ENCODE measurements around the gene TEKT3.

Gene TEKT3

DNA sequence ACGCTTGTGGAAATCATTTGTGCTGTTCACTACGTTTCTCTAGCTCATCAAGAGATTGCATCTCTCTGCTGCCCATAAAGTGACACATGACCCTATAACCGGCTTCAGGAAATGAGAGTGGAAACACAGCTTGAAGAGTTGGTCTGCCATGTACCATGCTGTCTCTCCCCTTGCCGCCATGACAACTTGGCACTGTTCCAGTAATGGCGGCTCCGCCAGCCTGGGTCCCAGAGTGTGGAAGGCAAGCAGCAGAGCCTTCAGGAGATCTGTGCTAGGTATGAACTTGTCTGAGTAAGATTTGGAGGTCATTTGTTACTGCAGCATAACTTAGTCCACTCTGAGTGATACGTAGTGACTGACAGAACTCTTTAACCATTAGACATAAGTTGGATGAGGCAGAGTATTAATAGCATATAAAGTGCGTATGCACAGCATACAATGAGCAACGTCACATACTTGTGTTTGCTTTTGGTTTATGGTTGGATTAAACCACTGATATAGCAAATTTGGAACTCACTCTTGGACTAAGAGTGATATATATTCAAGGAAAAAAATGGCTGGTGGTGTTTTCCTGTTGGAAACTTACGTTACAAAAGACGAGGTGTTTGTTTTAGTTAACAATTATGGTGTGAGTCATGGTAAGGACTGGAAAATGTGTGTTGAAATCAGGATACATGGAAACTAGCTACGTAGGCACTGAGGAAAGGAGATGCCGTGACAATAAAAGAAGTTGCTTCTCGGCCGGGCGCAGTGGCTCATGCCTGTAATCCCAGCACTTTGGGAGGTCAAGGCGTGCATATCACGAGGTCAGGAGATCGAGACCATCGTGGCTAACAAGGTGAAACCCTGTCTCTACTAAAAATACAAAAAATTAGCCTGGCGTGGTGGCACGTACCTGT, 51.9 kb downstream of the TEKT3 start:
- DNase-seq, result no peak

- DNase-seq, result no peak
Observed at GRCh38 chr17:15288859-15289258, 52.5 kb downstream of the TEKT3 start.

GRCh38 chr17:15287538-15288267, 53.7 kb downstream of the TEKT3 start:
- no peak for DNase-seq

DNA sequence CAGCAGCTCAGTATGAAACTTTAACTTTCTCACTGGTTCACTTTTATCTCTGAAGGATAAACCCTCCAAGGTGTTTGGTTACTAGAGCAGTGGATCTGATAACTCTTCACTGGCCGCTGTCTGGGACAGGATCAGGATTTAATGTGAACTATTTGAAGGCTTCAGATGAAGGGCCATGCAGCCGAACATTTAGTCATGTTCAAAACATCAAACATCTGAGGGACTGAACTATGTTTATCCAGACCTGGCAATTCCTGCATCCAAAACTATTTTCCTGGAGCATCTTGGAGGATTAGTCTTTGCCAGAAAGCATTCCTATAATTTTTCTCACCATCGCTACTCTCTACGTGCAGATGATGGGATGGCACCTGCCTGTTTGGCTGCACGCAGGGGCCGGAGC, 55.9 kb downstream of the TEKT3 start:
- DNase-seq, result no peak

DNA sequence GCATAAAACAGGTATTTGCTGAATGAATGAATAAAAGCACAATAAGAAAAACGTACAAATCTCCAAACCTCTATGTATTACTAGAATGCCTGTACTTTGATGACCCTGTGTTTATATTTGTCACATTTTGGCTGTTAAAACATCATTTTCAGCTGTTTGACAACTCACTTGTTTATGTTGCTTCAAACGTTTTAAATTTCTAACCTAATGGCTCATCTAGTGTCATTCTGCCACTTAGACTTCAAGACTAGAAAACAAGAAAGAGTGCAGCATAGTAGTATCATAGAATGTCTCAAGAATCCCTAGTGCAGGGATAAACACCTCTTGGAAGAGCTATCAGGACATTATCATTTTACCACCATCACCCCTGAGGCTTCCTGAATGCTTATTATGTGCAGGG, 56.9 kb downstream of the TEKT3 start:
- no peak for DNase-seq

GRCh38 chr17:15284107-15284506, 57.3 kb downstream of the TEKT3 start:
- DNase-seq, result no peak

GRCh38 chr17:15281909-15282308, 59.5 kb downstream of the TEKT3 start:
- no peak for DNase-seq

GRCh38 chr17:15278924-15279477, 62.4 kb downstream of the TEKT3 start:
- DNase-seq, result no peak

DNA sequence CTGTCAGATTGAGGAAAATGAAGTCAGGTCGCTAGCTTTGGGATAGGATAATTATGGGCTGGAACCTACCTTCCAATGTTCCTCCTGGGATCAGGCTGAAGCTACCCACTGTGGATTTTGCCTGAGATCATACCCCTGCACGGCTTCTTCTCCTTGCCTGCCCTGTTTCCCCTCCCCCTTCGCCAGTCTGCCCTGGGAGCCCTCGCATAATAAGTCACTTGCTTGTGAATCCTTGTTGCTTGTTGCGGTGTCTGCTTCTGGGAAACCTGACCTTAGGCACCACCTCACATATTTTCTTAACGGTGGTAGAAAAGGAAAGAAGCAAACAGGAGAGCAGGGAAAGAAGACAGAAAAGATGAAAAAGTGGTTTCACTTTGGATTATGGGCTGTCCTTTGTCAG, 63.0 kb downstream of the TEKT3 start:
- no peak for DNase-seq

DNA sequence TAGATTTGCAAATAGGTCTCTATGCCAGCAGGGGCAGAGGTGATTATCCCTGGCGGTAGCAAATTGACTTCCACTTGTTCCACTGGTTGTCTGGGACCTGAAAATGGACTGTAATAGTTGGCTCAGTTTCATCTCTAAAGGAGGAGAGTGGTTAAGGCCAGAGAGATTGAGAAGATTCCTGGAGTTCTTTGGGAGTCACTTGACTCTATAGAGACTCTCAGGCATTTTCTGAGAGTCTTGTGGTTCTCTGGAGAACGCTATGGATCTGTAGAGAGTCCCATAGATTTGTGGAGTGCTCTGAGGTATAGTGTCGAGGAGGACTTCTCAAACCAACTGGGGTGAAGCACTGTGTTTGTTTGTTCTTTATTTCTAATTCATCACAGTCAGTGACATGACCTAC, 67.4 kb downstream of the TEKT3 start:
- DNase-seq, result no peak

DNA sequence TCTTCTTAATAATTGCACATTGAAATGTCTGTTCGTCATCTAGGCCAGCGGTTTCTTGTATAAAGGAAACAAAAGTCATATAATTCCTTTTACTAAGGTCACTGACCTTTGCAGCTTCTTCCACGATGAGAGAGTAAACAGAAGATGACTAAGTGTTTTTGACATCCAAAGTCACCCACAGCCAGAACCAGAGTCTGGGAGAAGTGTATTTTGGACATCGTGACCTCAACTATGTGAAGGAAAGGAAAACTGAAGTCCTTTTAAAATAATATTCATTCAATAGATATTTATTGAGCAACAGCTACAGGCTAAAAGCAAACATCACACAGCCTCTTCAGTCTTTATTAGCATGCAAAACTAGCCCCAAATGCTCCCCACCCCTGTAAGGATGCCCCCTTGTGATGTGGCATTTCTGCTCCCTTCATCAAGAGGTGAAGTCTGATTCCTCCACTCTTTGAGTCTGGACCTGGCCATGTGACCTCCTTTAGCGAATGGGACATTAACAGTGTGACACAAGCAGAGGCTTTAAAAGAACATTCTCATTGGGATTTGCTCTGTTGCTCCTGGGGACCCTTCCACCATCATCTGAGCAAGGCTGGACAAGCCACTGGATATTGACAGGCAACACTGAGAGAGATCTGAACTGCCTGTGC, 68.1 kb downstream of the TEKT3 start:
- DNase-seq, result no peak

DNA sequence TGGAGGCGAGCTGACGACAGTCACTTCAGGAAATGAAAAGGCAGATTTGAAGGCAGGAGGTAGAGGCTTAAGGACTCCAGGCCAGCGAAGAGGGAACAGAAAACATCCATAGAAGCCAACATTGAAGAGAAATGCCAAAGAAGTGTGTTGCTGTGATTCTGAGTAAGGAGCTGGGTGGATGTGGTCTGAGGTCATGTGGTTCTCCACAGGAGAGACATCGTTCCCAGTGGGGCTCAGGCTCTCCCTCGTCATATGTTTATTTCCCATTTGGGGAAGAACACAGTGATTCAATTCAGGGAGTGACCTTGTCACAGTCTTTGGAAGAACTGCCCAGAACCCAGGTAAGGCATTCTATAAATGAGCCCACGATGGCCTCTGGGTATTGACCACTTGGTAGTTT, 69.7 kb downstream of the TEKT3 start:
- no peak for DNase-seq

- no peak for DNase-seq
Observed at GRCh38 chr17:15270628-15271381, 70.6 kb downstream of the TEKT3 start.

DNA sequence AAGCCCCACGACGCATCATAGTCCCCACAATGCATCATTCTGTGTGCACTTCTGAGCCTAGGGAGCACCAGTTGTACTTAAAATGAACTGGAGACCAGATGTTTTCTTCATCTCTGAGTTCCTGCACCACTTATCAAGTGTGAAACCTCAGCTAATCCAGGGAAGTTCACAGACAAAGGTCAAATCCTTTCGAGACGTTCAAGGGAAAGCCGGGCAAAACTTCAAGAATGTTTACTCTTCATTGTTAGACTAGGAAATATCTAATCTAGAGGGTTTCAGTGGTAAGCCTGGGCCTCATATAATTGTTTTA, 71.7 kb downstream of the TEKT3 start:
- DNase-seq, result no peak

DNA sequence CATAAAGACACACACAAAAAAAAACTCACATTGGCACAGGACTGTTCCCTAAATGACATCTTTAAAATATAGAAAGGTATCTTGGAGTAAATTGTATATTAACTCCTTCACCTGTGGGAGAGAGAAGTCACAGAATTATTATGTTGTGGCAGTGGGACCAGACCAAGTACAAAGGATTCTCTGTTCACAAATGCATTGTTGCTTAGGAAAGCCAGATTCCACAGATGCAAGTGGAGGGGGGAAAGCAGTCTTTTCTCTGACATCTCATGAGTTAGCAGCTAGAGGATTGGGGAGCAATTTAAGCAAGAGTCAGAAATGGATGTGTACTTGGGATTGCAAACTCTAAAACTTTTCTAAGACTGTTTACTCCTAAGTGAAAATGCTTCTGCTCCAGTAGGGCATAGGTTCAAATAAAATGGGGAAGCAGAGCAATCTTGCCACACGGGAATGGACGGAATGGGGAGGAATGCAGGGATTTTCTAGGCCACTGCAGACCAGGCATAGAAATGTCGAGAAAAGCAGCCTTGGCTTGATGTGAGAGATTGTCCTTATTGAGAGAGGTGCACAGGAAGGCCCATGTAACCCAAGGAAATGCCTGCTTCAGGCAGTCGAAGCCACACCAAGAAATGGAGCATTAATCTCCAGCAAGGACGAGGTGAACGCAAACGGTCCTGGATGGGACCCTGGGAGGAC, 72.2 kb downstream of the TEKT3 start:
- no peak for DNase-seq

DNA sequence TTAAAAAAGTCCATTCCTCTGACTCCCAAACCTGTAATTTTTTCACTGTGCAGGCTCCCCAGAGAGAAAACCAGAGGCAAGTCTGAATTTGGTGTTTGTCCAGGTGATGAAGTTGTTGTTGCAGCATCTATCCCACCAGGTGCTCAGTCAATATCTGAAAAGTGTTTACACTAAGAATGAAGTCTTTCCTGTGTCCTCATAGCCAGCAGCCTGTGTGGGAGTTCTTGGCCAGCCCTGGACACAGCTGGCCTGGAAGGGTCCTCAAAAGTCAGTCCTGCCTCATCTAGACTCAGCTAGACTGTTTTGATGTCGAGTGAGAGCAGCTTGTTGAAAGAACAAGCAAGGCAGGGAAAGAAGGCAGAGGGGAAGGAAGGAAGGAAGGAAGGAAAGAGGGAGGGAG, 72.9 kb downstream of the TEKT3 start:
- DNase-seq, result no peak

DNA sequence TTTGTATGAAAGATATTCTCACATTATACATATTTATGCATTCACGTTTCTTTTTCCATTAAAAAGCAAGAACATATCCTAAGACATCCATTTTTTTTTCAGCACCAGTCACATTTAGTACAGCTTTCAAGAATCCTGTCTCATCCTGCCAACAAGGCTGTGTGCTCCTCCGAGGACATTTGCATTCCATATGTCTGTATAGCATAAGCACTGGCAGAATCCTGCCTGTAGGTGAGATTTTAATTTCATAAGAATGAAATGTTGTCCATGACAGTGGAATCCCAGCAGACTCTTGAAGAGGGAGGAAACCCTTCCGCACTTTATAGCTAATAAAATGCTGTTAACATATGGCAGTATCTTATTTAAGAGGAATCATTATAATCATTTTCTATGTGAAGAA, 73.4 kb downstream of the TEKT3 start:
- no peak for DNase-seq

DNA sequence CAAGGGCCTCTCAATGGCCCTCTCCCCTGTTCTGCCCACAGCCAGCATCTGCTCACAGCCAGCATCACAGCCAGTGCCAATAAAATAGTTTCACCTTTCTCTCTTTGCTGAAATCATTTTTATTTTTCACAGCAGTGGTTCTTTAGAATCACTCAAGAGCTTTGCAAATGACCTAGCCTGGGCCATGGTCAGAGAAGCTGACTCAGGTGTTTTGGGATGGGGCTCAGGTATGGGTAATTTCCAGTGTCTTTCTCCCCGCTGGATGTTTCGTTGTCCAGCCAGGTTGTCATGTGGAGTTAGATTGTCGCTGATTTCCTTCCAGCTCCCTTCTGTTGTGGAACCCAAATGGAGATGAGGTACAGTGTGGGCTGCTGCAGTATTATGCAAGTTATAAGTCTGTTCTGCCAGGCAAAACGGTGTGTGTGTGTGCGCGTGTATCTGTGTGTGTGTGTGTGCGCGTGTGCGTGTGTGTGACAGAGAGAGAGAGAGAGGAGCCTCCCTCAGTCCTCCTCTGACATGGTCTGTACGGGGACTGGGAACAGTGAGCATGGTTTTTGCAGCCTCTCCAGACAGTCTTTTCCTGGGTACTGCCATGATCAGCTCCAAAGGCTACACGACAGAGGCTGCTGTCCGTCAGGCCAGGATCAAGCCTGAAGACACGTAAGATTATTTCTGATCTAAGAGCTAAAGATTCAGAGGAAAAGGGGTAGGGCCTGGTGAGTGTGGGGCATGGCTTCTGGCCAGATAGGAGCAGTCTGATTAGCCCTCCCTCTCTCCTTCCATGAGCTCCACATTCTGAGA, 74.9 kb downstream of the TEKT3 start:
- DNase-seq, result no peak

GRCh38 chr17:15265131-15265530, 76.3 kb downstream of the TEKT3 start, which contains the start of gene PMP22:
Gene PMP22, minus strand, starts transcription at chr17:15265326. Its CDS starts 4,599 bp downstream, at chr17:15260727.
- no peak for DNase-seq

GRCh38 chr17:15264542-15264941, 76.9 kb downstream of the TEKT3 start:
- DNase-seq, result no peak

DNA sequence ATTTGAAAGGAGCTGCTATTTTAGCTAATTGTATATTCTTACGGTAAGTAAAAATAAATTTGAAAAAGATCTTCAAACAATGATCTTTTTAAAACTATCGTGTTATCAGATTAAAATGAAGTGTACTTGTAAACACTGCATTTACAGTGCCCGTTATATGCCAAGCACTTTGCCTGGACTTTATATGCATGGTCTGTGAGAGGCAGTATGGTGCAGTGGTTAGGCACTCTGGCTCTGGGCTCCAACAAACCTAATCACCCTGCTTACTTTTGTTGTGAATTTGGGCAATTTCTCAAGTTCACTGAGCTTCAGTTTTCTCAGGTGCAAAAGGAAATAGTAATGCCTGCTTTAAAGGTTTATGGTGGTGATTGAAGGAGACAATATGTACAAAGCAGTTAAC, 77.7 kb downstream of the TEKT3 start:
- DNase-seq, result no peak
